Osteoblast (primary cell): Measurements from ENCODE around the gene SLC9A5. TPM values are rescaled to one million over a fixed set of nuclear protein-coding genes. Genes with fewer than 3 reads are reported as not detected.

Experiments
- DNase-seq: peaks from one replicate; pipeline ENCODE4 v3.0.0; 2011; ENCODE audit warnings: low spot score, mixed read lengths; ENCODE audit not compliant: insufficient read length; ENCODE audit errors: missing footprints
- H2AFZ ChIP-seq: 2 replicates; pipeline ENCODE4 v1.6.0; 2011; ENCODE audit warnings: mild to moderate bottlenecking, low read length
- H3K27ac ChIP-seq: 2 replicates; pipeline ENCODE4 v1.5.1; 2011; ENCODE audit warnings: mild to moderate bottlenecking, low read depth, low read length, moderate library complexity
- H3K27me3 ChIP-seq: 2 replicates; pipeline ENCODE4 v1.6.0; 2012; ENCODE audit warnings: mild to moderate bottlenecking, control low read depth, inconsistent platforms, low read length, moderate library complexity; ENCODE audit not compliant: insufficient read depth
- H3K36me3 ChIP-seq: 2 replicates; pipeline ENCODE4 v1.5.1; 2011; ENCODE audit warnings: mild to moderate bottlenecking, low read length, control low read depth, moderate library complexity; ENCODE audit not compliant: insufficient read depth
- H3K4me1 ChIP-seq: 2 replicates; pipeline ENCODE4 v1.5.1; 2011; ENCODE audit warnings: mild to moderate bottlenecking, low read length, control low read depth, moderate library complexity; ENCODE audit not compliant: insufficient read depth
- H3K4me2 ChIP-seq: 2 replicates; pipeline ENCODE4 v1.6.0; 2011; ENCODE audit warnings: mild to moderate bottlenecking, low read length; ENCODE audit not compliant: insufficient read depth
- H3K4me3 ChIP-seq: fragments of 200-600 bp; sonication (generic); 3 replicates; pipeline ENCODE4 v1.5.1; 2012; ENCODE audit warnings: mild to moderate bottlenecking, low read length, inconsistent platforms; ENCODE audit not compliant: insufficient read depth
- H3K79me2 ChIP-seq: 2 replicates; pipeline ENCODE4 v1.6.0; 2012; ENCODE audit warnings: mild to moderate bottlenecking, low read length, control low read depth, inconsistent platforms; ENCODE audit not compliant: insufficient read depth
- H3K9me3 ChIP-seq: 2 replicates; pipeline ENCODE4 v1.5.1; 2011; ENCODE audit warnings: low read depth, low read length, control low read depth
- H4K20me1 ChIP-seq: 2 replicates; pipeline ENCODE4 v1.6.0; 2012; ENCODE audit warnings: mild to moderate bottlenecking, low read length, control low read depth; ENCODE audit not compliant: insufficient read depth
- total RNA-seq: library from RNA; depleted of rRNA; stranded (reverse); fragments of >200 nt; gene quantifications from 2 replicates; pipeline ENCODE4 v1.2.3, GENCODE V29; 2012
- TF ChIP-seq, protein P1 (sequence below): IDR thresholded peaks from 2 replicates; pipeline ENCODE4 v1.5.1; 2011; ENCODE audit warnings: mild to moderate bottlenecking, low read depth, low read length, moderate library complexity; ENCODE audit errors: extremely low read depth

Gene SLC9A5
- total RNA-seq, 1 donor = 3.6 TPM

DNA sequence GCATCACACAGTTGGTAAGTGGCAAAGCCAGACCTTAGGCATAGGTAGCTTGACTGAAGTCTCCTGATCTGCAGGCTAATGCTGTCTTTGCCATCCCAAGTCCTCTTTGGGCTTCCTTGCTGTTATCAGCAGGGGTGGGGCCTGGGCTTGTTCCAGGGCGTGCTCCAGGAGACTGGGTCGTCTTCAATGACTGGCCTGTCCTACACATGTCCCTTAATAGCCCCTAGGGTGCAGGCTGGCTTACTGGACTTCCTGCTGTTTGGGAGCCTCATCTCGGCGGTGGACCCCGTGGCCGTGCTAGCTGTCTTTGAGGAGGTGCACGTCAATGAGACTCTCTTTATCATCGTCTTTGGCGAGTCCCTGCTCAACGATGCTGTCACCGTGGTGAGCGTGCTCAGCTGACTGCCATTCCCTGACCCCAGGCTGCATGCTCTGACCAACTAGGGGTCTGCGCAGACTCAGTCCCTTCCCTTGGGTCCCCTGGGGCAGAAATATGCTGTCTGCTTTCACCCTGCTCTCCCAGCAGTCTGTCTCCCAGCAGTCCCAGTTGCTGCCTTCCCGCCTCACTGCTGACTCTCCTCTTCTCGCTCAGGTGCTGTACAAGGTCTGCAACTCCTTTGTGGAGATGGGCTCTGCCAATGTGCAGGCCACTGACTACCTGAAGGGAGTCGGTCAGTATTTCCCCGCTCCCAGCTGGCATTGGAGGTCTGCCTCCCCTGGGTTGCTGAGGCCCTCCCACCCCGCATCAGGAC, 6.2 kb downstream of the SLC9A5 start:
- Histone ChIP-seq H3K9me3 (no peaks in the 10 kb centered on the region), H3K27ac (no peak overlapping the region), H3K4me3 (no peak overlapping the region), H3K27me3 (no peaks in the 10 kb centered on the region), H2AFZ (no peak overlapping the region), H4K20me1 (peaks cover 4% of the 10 kb centered on the region), H3K36me3 (peaks cover 6% of the 10 kb centered on the region), H3K4me1 (peaks cover 13% of the 10 kb centered on the region), H3K4me2 (no peak overlapping the region), H3K79me2 (no peaks in the 10 kb centered on the region)
- DNase-seq = peak; percentile 29
- TF ChIP-seq, protein P1, sequence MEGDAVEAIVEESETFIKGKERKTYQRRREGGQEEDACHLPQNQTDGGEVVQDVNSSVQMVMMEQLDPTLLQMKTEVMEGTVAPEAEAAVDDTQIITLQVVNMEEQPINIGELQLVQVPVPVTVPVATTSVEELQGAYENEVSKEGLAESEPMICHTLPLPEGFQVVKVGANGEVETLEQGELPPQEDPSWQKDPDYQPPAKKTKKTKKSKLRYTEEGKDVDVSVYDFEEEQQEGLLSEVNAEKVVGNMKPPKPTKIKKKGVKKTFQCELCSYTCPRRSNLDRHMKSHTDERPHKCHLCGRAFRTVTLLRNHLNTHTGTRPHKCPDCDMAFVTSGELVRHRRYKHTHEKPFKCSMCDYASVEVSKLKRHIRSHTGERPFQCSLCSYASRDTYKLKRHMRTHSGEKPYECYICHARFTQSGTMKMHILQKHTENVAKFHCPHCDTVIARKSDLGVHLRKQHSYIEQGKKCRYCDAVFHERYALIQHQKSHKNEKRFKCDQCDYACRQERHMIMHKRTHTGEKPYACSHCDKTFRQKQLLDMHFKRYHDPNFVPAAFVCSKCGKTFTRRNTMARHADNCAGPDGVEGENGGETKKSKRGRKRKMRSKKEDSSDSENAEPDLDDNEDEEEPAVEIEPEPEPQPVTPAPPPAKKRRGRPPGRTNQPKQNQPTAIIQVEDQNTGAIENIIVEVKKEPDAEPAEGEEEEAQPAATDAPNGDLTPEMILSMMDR = no peak

DNA sequence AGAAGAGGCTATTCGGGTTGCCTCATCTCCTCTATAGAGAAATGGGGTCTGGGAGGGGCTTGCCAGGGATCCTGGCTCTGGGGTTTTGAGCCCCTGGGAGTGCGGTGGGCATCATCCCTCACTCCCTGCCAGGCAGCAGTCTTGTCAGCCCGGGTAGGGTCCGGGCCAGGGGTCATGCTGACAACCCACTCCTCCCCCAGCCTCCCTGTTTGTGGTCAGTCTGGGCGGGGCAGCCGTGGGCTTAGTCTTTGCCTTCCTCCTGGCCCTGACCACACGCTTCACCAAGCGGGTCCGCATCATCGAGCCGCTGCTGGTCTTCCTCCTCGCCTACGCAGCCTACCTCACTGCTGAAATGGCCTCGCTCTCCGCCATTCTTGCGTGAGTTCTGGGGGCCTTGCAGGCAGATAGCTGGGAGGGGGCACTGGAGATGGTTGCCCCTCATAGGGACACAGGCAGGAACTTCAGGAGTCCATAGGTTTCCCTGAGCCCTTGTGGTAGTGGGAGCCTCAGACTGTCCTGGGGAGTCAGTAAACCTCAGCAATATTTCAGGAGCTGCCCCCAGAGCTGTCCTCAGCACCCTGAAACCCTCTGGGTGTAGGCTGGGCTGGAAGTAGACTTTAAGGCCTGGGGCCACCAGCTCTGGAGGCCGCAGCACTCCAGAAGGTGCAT, 6.9 kb downstream of the SLC9A5 start:
- Histone ChIP-seq H3K4me1 (peaks cover 9% of the 10 kb centered on the region), H3K9me3 (no peaks in the 10 kb centered on the region)

DNA sequence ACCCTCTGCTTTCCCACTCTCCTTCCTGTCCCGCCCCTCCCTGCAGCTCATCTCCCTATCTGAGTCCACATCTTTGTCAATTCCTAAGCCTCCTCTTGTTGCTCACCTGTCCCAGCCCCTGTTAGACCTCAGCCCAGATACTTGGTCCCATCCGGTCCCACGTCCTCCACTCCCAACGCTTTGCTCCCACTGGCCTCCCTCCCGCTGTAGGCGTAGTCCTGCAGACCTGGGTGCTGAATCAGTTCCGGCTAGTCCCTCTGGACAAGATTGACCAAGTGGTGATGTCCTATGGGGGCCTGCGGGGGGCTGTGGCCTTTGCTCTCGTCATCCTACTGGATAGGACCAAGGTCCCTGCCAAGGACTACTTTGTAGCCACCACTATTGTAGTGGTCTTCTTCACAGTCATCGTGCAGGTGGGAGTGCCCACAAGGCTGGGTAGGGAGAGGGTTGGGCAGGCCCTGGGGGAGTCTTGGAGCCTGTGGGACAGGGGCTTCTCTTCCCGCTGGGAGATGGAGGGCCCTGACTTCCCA, 8.0 kb downstream of the SLC9A5 start:
- DNase-seq = peak; percentile 15
- Histone ChIP-seq H3K4me2 (no peak overlapping the region), H3K79me2 (no peaks in the 10 kb centered on the region), H4K20me1 (peaks cover 4% of the 10 kb centered on the region), H2AFZ (no peak overlapping the region), H3K4me3 (no peak overlapping the region), H3K36me3 (peaks cover 6% of the 10 kb centered on the region), H3K4me1 (peaks cover 9% of the 10 kb centered on the region), H3K27me3 (no peaks in the 10 kb centered on the region), H3K9me3 (no peaks in the 10 kb centered on the region), H3K27ac (no peak overlapping the region)
- TF ChIP-seq, protein P1 = no peak

More for the DNA sequence above, 6.9 kb downstream of the SLC9A5 start:
- Histone ChIP-seq H2AFZ (no peak overlapping the region), H3K4me2 (no peak overlapping the region), H3K36me3 (peaks cover 6% of the 10 kb centered on the region), H3K79me2 (no peaks in the 10 kb centered on the region), H3K27ac (no peak overlapping the region), H3K27me3 (no peaks in the 10 kb centered on the region), H4K20me1 (peaks cover 4% of the 10 kb centered on the region), H3K4me3 (no peak overlapping the region)
- TF ChIP-seq, protein P1 = no peak
- peak; percentile 31 for DNase-seq

DNA sequence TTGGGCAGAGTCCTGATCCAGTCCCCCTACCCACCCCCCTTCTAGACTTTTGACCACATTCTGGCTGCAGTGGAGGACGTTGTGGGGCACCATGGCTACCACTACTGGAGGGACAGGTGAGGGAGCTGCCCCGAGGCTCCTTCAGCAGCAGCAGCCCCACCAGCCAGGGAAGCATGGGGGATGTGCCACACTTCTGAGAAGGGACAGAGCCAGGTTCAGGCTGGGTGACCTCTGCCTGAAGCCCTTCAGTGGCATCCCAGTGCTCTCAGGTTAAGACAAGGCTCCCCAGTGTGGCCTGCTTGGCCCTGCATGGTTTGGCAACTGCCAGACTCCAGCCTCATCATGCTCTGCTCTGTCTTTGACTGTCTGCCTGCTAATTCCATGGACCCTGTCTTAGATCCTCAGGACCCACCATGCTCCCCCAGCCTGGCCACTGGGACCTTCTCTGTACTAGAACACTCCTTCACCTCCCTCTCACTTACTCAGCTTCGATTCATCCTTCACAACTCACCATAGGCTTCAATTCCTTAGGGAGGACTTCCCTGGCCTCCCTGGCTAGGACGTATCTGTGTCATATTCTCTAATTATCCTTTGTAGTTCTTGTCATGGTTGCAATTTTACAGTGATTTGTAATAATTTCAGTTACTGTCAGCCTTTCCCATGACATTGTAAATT, 8.8 kb downstream of the SLC9A5 start:
- TF ChIP-seq, protein P1 = no peak
- peak; percentile 71 for DNase-seq
- H3K79me2 ChIP-seq = no peaks in the 10 kb centered on the region
- H3K27ac ChIP-seq = no peak overlapping the region
- H4K20me1 ChIP-seq = peaks cover 3% of the 10 kb centered on the region
- H3K36me3 ChIP-seq = peaks cover 6% of the 10 kb centered on the region
- H3K4me3 ChIP-seq = no peak overlapping the region
- no peaks in the 10 kb centered on the region for H3K27me3 ChIP-seq
- peaks cover 9% of the 10 kb centered on the region for H3K4me1 ChIP-seq
- no peak overlapping the region for H3K4me2 ChIP-seq
- no peak overlapping the region for H2AFZ ChIP-seq
- H3K9me3 ChIP-seq = no peaks in the 10 kb centered on the region
